HG02970 (cell line): ENCODE results near the gene DRD1.
"Not testable (repeated sequence)": the region's sequence is repeated elsewhere in the genome, so short reads cannot be mapped to it uniquely, and the experiment has no call there.

Experiments
- ATAC-seq: cut with Tn5 transposase; IDR thresholded peaks from one replicate; pipeline ENCODE4 v1.9.1; 2021; ENCODE audit warnings: mild to moderate bottlenecking, moderate library complexity, moderate number of reproducible peaks; ENCODE audit not compliant: unreplicated experiment, low FRiP score

Gene DRD1

GRCh38 chr5:175436359-175436758, 7.6 kb downstream of the DRD1 start:
- ATAC-seq = no peak

GRCh38 chr5:175434800-175435199, 9.2 kb downstream of the DRD1 start:
- ATAC-seq = no peak

- ATAC-seq = no peak
These were observed 16.2 kb downstream of the DRD1 start for GRCh38 chr5:175427762-175428161.

GRCh38 chr5:175424594-175424993, 19.4 kb downstream of the DRD1 start:
- ATAC-seq = not testable (repeated sequence)

GRCh38 chr5:175422058-175422457, 21.9 kb downstream of the DRD1 start:
- no peak for ATAC-seq

GRCh38 chr5:175420383-175420782, 23.6 kb downstream of the DRD1 start:
- ATAC-seq = no peak

GRCh38 chr5:175418251-175418650, 25.7 kb downstream of the DRD1 start:
- ATAC-seq = no peak

GRCh38 chr5:175417384-175417783, 26.6 kb downstream of the DRD1 start:
- no peak for ATAC-seq

- no peak for ATAC-seq
These were observed 28.7 kb downstream of the DRD1 start for GRCh38 chr5:175415303-175415702.

GRCh38 chr5:175410926-175411325, 33.1 kb downstream of the DRD1 start:
- no peak for ATAC-seq

- no peak for ATAC-seq
These were observed 37.7 kb downstream of the DRD1 start for GRCh38 chr5:175406300-175406699.

- ATAC-seq = not testable (repeated sequence)
These were observed 46.2 kb downstream of the DRD1 start for GRCh38 chr5:175397590-175398297.

GRCh38 chr5:175395430-175395829, 48.6 kb downstream of the DRD1 start:
- ATAC-seq = not testable (repeated sequence)

- no peak for ATAC-seq
These were observed 49.4 kb downstream of the DRD1 start for GRCh38 chr5:175394601-175395000.

GRCh38 chr5:175393897-175394296, 50.1 kb downstream of the DRD1 start:
- no peak for ATAC-seq

- no peak for ATAC-seq
These were observed 51.7 kb downstream of the DRD1 start for GRCh38 chr5:175392236-175392635.

GRCh38 chr5:175390352-175391083, 53.5 kb downstream of the DRD1 start:
- ATAC-seq = no peak
